GM12878 (cell line): ENCODE results near the gene ITPR3. TPM values are rescaled to one million over a fixed set of nuclear protein-coding genes. Genes with fewer than 3 reads are reported as not detected.

Experiments used
- ATAC-seq: fragments of 200-7000 bp; cut with Tn5 transposase; 3 replicates; pipeline ENCODE4 v1.9.1; 2020; ENCODE audit warnings: mild to moderate bottlenecking, moderate library complexity
- BruUV-seq: library from RNA; stranded (reverse); fragments of 400-500 nt; replicated peaks from 2 replicates; lab custom pipeline; 2021; lab: Mats Ljungman, UMichigan
- CTCF ChIA-PET: fragments of 300-600 bp; sonication (Branson Sonifier 250); formaldehyde crosslinking; extraction: SDS; loops from one replicate; lab custom pipeline; 2021; ENCODE audit warnings: inconsistent platforms; lab: Yijun Ruan, JAX
- POLR2A ChIA-PET: fragments of 350-600 bp; formaldehyde crosslinking; extraction: SDS; loops from one replicate; lab custom pipeline; 2021; ENCODE audit warnings: inconsistent platforms; lab: Charles Lee
- RAD21 ChIA-PET: fragments of 300-600 bp; sonication (Branson Sonifier 250); formaldehyde crosslinking; loops from one replicate; lab custom pipeline; 2023; ENCODE audit warnings: antibody characterized with exemption; ENCODE audit not compliant: unreplicated experiment; lab: Charles Lee
- SMC1A ChIA-PET: fragments of 300-600 bp; sonication (Branson Sonifier 250); formaldehyde crosslinking; loops from one replicate; lab custom pipeline; 2023; ENCODE audit not compliant: unreplicated experiment, uncharacterized antibody; lab: Charles Lee
- DNase-seq: peaks from one replicate; pipeline ENCODE4 v3.0.0-alpha.2; 2011; ENCODE audit warnings: low read depth, low spot score
- FAIRE-seq: peaks from 3 replicates; lab custom pipeline; 2011; peaks lifted over from hg19 to GRCh38; lab: Jason Lieb, UNC
- H2AFZ ChIP-seq: 2 replicates; pipeline ENCODE4 v1.6.0; 2011; ENCODE audit warnings: low read depth, low read length, control low read depth; ENCODE audit not compliant: control insufficient read depth
- H3K27ac ChIP-seq: 2 replicates; pipeline ENCODE4 v1.5.1; 2011; ENCODE audit warnings: control low read depth; ENCODE audit not compliant: control insufficient read depth, insufficient read depth
- H3K27me3 ChIP-seq, 2 experiments: replicated peaks in 1 of 2; 2 replicates each; pipeline versions ENCODE4 v1.6.0 to v1.6.1; 2011; ENCODE audit warnings: low read length in 1 of 2; ENCODE audit not compliant: control insufficient read depth in 2 of 2, insufficient read depth in 2 of 2
- H3K36me3 ChIP-seq, 2 experiments: 2 replicates each; pipeline ENCODE4 v1.5.1; 2011; ENCODE audit warnings: low read length in 1 of 2; ENCODE audit not compliant: control insufficient read depth in 2 of 2, insufficient read depth in 2 of 2
- H3K4me1 ChIP-seq: 2 replicates; pipeline ENCODE4 v1.6.1; 2011; ENCODE audit warnings: mild to moderate bottlenecking, low read length, moderate library complexity, mixed read lengths; ENCODE audit not compliant: control insufficient read depth, insufficient read depth
- H3K4me2 ChIP-seq: 2 replicates; pipeline ENCODE4 v1.6.0; 2011; ENCODE audit warnings: control low read depth; ENCODE audit not compliant: control insufficient read depth, insufficient read depth
- H3K4me3 ChIP-seq: fragments of 200-600 bp; sonication (generic); 2 replicates; pipeline ENCODE4 v1.5.1; 2016
- H3K79me2 ChIP-seq: 2 replicates; pipeline ENCODE4 v1.6.0; 2011; ENCODE audit warnings: low read length; ENCODE audit not compliant: control insufficient read depth, insufficient read depth
- H3K9ac ChIP-seq: 2 replicates; pipeline ENCODE4 v1.8.0; 2011; ENCODE audit warnings: low read length, control low read depth, mixed read lengths; ENCODE audit not compliant: control insufficient read depth, insufficient read depth
- H3K9me3 ChIP-seq: replicated peaks from 3 replicates; pipeline ENCODE4 v1.5.1; 2011; ENCODE audit warnings: mild to moderate bottlenecking, low read length; ENCODE audit not compliant: control insufficient read depth, insufficient read depth
- H4K20me1 ChIP-seq: 2 replicates; pipeline ENCODE4 v1.6.0; 2011; ENCODE audit not compliant: control insufficient read depth, insufficient read depth
- EED ChIP-seq: sonication (generic); IDR thresholded peaks from 2 replicates; pipeline ENCODE4 v1.6.1; 2016; ENCODE audit warnings: antibody characterized with exemption, low read depth
- HDAC2 ChIP-seq: fragments of 200-600 bp; sonication (generic); IDR thresholded peaks from 2 replicates; pipeline ENCODE4 v1.6.1; 2017
- IRF4 ChIP-seq: IDR thresholded peaks from 2 replicates; pipeline ENCODE4 v1.6.1; 2011; ENCODE audit warnings: low read depth, low read length
- LARP7 ChIP-seq: fragments of 450-650 bp; IDR thresholded peaks from 2 replicates; pipeline ENCODE4 v1.6.1; 2017; ENCODE audit warnings: mild to moderate bottlenecking
- MTA3 ChIP-seq: IDR thresholded peaks from 2 replicates; pipeline ENCODE4 v1.6.1; 2012; ENCODE audit warnings: low read length, inconsistent platforms, borderline replicate concordance
- NR2C1 ChIP-seq: fragments of 450-650 bp; IDR thresholded peaks from 2 replicates; pipeline ENCODE4 v1.6.1; 2017; ENCODE audit warnings: antibody characterized with exemption, mild to moderate bottlenecking, moderate library complexity
- NRF1 ChIP-seq: conservative IDR thresholded peaks from 2 replicates; pipeline ENCODE4 v1.6.1; 2011; ENCODE audit warnings: mild to moderate bottlenecking, low read depth, low read length, improper control_type of control experiment
- RBBP5 ChIP-seq: fragments of 200-600 bp; sonication (generic); conservative IDR thresholded peaks from 2 replicates; pipeline ENCODE4 v1.6.1; 2016
- SPI1 ChIP-seq: IDR thresholded peaks from 2 replicates; pipeline ENCODE4 v1.6.1; 2011; ENCODE audit warnings: low read depth, mild to moderate bottlenecking, low read length, moderate library complexity, borderline replicate concordance; ENCODE audit not compliant: insufficient read depth
- SUZ12 ChIP-seq: fragments of 200-600 bp; sonication (generic); IDR thresholded peaks from one replicate; pipeline ENCODE4 v1.6.1; 2018; ENCODE audit warnings: antibody characterized with exemption, mild to moderate bottlenecking; ENCODE audit not compliant: unreplicated experiment
- TCF12 ChIP-seq: IDR thresholded peaks from 2 replicates; pipeline ENCODE4 v1.6.1; 2011; ENCODE audit warnings: low read depth, mild to moderate bottlenecking, low read length
- YBX1 ChIP-seq: fragments of 450-650 bp; IDR thresholded peaks from 2 replicates; pipeline ENCODE4 v1.6.1; 2016; ENCODE audit warnings: antibody characterized with exemption
- WGBS: methylation state at CpG from one replicate; pipeline ENCODE4 v1.1.6; 2016; ENCODE audit warnings: low lambda C conversion rate; ENCODE audit not compliant: insufficient replicate concordance, insufficient coverage; ENCODE audit errors: missing lambda C conversion rate; 5-methylcytosine and 5-hydroxymethylcytosine counted together
- in situ Hi-C: fragments of 300-500 bp; cut with MboI; formaldehyde crosslinking; loops from 9 replicates; pipeline ENCODE4 v1.14.3; 2018; ENCODE audit warnings: mixed read lengths
- intact Hi-C: fragments of 100-400 bp; cut with micrococcal nuclease; formaldehyde crosslinking; loops from one replicate; pipeline ENCODE4 v1.14.2; 2022; ENCODE audit not compliant: unreplicated experiment
- polyA plus RNA-seq, 11 experiments: library from polyadenylated mRNA; depleted of rRNA in 4 of 11; unstranded in 6 of 11; stranded (reverse) in 5 of 11; fragments of >200 nt; fragmentation: Nextera tagmentation in 4 of 11; fragmentation: Illumina TruSeq in 1 of 11; extraction: Ambion mirVana in 4 of 11; extraction: Trizol in 1 of 11; gene quantifications; 1 replicate in 1 of 11; 2 replicates in 10 of 11; pipeline versions ENCODE4 v1.2.1 to v1.2.3, GENCODE V29; 2011 to 2016; ENCODE audit warnings: inconsistent platforms in 2 of 11, missing spikeins in 2 of 11, low read depth in 1 of 11
- total RNA-seq, 4 experiments: library from RNA; depleted of rRNA in 3 of 4; stranded (reverse); fragments of >200 nt in 3 of 4; fragmentation: Illumina TruSeq in 1 of 4; extraction: Trizol in 1 of 4; gene quantifications; 2 replicates each; pipeline versions ENCODE4 v1.2.1 to v1.2.3, GENCODE V29; 2013 to 2021
- TF ChIP-seq, protein P1 (sequence below): IDR thresholded peaks from 2 replicates; pipeline ENCODE4 v1.6.1; 2011; ENCODE audit warnings: mild to moderate bottlenecking, low read depth, low read length, moderate library complexity; ENCODE audit not compliant: insufficient replicate concordance
- TF ChIP-seq, protein P2 (sequence below): fragments of 450-650 bp; IDR thresholded peaks from 2 replicates; pipeline ENCODE4 v1.6.1; 2016; ENCODE audit warnings: mild to moderate bottlenecking, moderate library complexity, borderline replicate concordance

ITPR3 gene
- total and polyA plus RNA-seq, 10 of the 15 experiments (the other 5 are each of a cell fraction or from before 2014, with no cell fraction given), result 0.32 to 34.0 (median 11.9) TPM

DNA sequence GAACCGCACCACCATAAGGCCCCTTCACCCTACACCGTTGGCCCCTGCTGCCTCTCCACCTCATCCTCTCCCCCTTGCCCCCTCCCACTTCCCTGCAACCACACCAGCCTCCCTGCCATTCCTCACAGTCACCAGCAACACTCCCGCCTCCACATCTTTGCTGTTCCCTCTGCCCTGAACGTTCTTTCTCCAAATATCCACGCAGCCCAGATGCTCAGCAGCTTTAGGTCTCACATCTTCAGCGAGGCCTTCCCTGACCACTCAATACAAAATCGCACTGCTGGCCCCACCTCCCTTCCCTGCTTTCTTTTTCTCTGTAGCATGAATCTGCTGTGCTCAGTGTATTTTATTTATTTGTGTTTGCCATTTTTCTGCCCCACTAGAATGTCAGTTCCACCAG lies 20.5 kb downstream of the ITPR3 start:
- DNase-seq (no peak), ATAC-seq (no peak), FAIRE-seq (no peak)
- H3K79me2 ChIP-seq, result peaks cover 2% of the 10 kb centered on the region; the same call in 1 of the 2 replicates
- H2AFZ ChIP-seq, result no peak overlapping the region
- ChIA-PET CTCF (no interaction called here), SMC1A (no interaction called here), POLR2A (no interaction called here), RAD21 (no interaction called here)
- H3K4me1 ChIP-seq, result no peaks in the 10 kb centered on the region; the same call in 1 of the 2 replicates
- no peak overlapping the region for H3K4me2 ChIP-seq
- peaks cover 0 to 12% of the 10 kb centered on the region in 2 experiments; a peak in 3 of 4 replicates for H3K36me3 ChIP-seq
- intact Hi-C loops (no loop called here), in situ Hi-C loops (no loop called here)
- 90% methylated on average over 7 of the region's 7 CpGs for WGBS
- TF ChIP-seq EED (no peak), MTA3 (no peak), NR2C1 (no peak), LARP7 (no peak), SUZ12 (no peak), YBX1 (no peak)
- H3K9ac ChIP-seq, result no peak overlapping the region
- H3K9me3 ChIP-seq, result no peaks in the 10 kb centered on the region
- BruUV-seq, result no TSS peak
- no peak overlapping the region for H3K27ac ChIP-seq
- no peak overlapping the region for H3K4me3 ChIP-seq
- H4K20me1 ChIP-seq, result no peaks in the 10 kb centered on the region; the same call in 1 of the 2 replicates
- H3K27me3 ChIP-seq, result no peaks in the 10 kb centered on the region

DNA sequence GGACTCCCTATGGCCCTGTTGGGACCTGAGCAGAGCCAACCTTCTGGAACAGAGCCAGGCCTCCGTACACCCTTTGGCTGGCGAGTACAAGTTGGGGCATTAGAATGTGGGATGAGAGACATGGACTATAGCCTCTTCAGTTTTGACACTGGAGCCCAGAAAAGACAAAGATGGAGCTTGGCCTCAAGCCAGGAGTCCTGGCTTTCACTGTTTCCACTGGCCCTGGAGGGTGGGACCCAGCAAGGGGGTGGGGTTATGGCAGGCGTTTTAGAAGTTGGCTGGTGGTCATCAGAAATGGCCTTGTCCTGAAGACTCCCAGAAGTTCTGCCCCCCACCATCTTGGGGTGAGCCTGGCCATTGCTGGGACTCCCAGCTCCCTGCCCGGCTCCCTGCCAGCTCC lies 21.8 kb downstream of the ITPR3 start:
- Histone ChIP-seq H3K4me2 (no peak overlapping the region), H3K36me3 (peaks cover 8 to 12% of the 10 kb centered on the region in 2 experiments; a peak in 3 of 4 replicates), H3K4me3 (no peak overlapping the region), H4K20me1 (no peaks in the 10 kb centered on the region; the same call in 1 of the 2 replicates), H3K79me2 (peaks cover 2% of the 10 kb centered on the region; the same call in 1 of the 2 replicates), H3K4me1 (no peaks in the 10 kb centered on the region; the same call in 1 of the 2 replicates), H3K9me3 (no peaks in the 10 kb centered on the region), H2AFZ (no peak overlapping the region), H3K9ac (no peak overlapping the region), H3K27me3 (no peaks in the 10 kb centered on the region), H3K27ac (no peak overlapping the region)
- ATAC-seq, result no peak
- 85% methylated on average over 4 of the region's 4 CpGs for WGBS
- ChIA-PET RAD21 (no interaction called here), POLR2A (interaction anchor here (0.6 kb wide), 1 partner anchor 44 kb away, joined by 7 read pairs; no protein-coding TSS in a partner anchor), SMC1A (no interaction called here), CTCF (interaction anchor here (1.2 kb wide), 1 partner anchor 22 kb away, joined by 3 read pairs; the partner anchor contains the start of gene ITPR3)
- intact Hi-C loops (no loop called here), in situ Hi-C loops (no loop called here)
- no TSS peak for BruUV-seq
- FAIRE-seq, result no peak
- DNase-seq, result no peak
- TF ChIP-seq SPI1 (no peak), NRF1 (no peak), EED (no peak), IRF4 (no peak), RBBP5 (no peak), TCF12 (no peak), HDAC2 (no peak)
- TF ChIP-seq, protein P1, sequence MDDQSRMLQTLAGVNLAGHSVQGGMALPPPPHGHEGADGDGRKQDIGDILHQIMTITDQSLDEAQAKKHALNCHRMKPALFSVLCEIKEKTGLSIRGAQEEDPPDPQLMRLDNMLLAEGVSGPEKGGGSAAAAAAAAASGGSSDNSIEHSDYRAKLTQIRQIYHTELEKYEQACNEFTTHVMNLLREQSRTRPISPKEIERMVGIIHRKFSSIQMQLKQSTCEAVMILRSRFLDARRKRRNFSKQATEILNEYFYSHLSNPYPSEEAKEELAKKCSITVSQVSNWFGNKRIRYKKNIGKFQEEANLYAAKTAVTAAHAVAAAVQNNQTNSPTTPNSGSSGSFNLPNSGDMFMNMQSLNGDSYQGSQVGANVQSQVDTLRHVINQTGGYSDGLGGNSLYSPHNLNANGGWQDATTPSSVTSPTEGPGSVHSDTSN, result no peak
- TF ChIP-seq, protein P2, sequence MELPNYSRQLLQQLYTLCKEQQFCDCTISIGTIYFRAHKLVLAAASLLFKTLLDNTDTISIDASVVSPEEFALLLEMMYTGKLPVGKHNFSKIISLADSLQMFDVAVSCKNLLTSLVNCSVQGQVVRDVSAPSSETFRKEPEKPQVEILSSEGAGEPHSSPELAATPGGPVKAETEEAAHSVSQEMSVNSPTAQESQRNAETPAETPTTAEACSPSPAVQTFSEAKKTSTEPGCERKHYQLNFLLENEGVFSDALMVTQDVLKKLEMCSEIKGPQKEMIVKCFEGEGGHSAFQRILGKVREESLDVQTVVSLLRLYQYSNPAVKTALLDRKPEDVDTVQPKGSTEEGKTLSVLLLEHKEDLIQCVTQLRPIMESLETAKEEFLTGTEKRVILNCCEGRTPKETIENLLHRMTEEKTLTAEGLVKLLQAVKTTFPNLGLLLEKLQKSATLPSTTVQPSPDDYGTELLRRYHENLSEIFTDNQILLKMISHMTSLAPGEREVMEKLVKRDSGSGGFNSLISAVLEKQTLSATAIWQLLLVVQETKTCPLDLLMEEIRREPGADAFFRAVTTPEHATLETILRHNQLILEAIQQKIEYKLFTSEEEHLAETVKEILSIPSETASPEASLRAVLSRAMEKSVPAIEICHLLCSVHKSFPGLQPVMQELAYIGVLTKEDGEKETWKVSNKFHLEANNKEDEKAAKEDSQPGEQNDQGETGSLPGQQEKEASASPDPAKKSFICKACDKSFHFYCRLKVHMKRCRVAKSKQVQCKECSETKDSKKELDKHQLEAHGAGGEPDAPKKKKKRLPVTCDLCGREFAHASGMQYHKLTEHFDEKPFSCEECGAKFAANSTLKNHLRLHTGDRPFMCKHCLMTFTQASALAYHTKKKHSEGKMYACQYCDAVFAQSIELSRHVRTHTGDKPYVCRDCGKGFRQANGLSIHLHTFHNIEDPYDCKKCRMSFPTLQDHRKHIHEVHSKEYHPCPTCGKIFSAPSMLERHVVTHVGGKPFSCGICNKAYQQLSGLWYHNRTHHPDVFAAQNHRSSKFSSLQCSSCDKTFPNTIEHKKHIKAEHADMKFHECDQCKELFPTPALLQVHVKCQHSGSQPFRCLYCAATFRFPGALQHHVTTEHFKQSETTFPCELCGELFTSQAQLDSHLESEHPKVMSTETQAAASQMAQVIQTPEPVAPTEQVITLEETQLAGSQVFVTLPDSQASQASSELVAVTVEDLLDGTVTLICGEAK, result no peak
